DND-41 (cell line): ENCODE measurements around the gene ABCC4.

ENCODE experiments used
- CTCF ChIP-seq: IDR thresholded peaks from 2 replicates; pipeline ENCODE4 v1.5.1; 2012; ENCODE audit warnings: borderline replicate concordance, low read length, moderate library complexity, mild to moderate bottlenecking; ENCODE audit not compliant: poor library complexity, severe bottlenecking; ENCODE audit errors: extremely low read depth
- EZH2 ChIP-seq: IDR thresholded peaks from 3 replicates; pipeline ENCODE4 v1.6.1; 2012; ENCODE audit warnings: borderline replicate concordance, low read depth, mild to moderate bottlenecking, moderate library complexity, low read length, inconsistent platforms; ENCODE audit not compliant: severe bottlenecking

GRCh38 chr13:95289020-95289444, 12.2 kb downstream of the ABCC4 start:
- TF ChIP-seq EZH2 (no peak), CTCF (no peak)
